Erythroblast (primary cell): ENCODE data around the gene BSN.

Source experiments
- GATA1 ChIP-seq: IDR thresholded peaks from 2 replicates; pipeline ENCODE4 v1.6.1; 2011; ENCODE audit warnings: low read depth, mild to moderate bottlenecking, control low read depth, low read length, moderate library complexity
- POLR2A ChIP-seq: IDR thresholded peaks from 2 replicates; pipeline ENCODE4 v1.6.1; 2011; ENCODE audit warnings: mild to moderate bottlenecking, low read length

- TF ChIP-seq POLR2A: no peak
- TF ChIP-seq GATA1: no peak
Measured at GRCh38 chr3:49606427-49606826, 52.1 kb downstream of the BSN start.
